Smooth muscle cell (in vitro differentiated cells): ENCODE data around the gene ZBTB21. TPM values are rescaled to one million over a fixed set of nuclear protein-coding genes. Genes with fewer than 3 reads are reported as not detected.

Experiments used
- DNase-seq: peaks from one replicate; lab custom pipeline; 2025; ENCODE audit not compliant: unreplicated experiment; lab: John Stamatoyannopoulos, UW
- H2AFZ ChIP-seq: fragments of 200-600 bp; sonication (generic); 2 replicates; pipeline ENCODE4 v1.6.0; 2016; ENCODE audit warnings: antibody characterized with exemption, low read depth, mild to moderate bottlenecking
- H3F3A ChIP-seq: fragments of 200-600 bp; sonication (generic); 2 replicates; pipeline ENCODE4 v1.6.0; 2017; ENCODE audit warnings: antibody characterized with exemption, low read depth
- H3K27ac ChIP-seq: fragments of 200-600 bp; sonication (generic); 2 replicates; pipeline ENCODE4 v1.5.1; 2016; ENCODE audit warnings: low read depth, mild to moderate bottlenecking
- H3K27me3 ChIP-seq: fragments of 200-600 bp; sonication (generic); 2 replicates; pipeline ENCODE4 v1.6.1; 2016; ENCODE audit warnings: low read depth, mild to moderate bottlenecking
- H3K36me3 ChIP-seq: fragments of 200-600 bp; sonication (generic); 2 replicates; pipeline ENCODE4 v1.5.1; 2016; ENCODE audit warnings: low read depth
- H3K4me1 ChIP-seq: fragments of 200-600 bp; sonication (generic); 2 replicates; pipeline ENCODE4 v1.5.1; 2016; ENCODE audit warnings: low read depth
- H3K4me2 ChIP-seq: fragments of 200-600 bp; sonication (generic); 2 replicates; pipeline ENCODE4 v1.6.0; 2016; ENCODE audit warnings: mild to moderate bottlenecking
- H3K4me3 ChIP-seq: fragments of 200-600 bp; sonication (generic); 2 replicates; pipeline ENCODE4 v1.5.1; 2016; ENCODE audit warnings: mild to moderate bottlenecking
- H3K79me2 ChIP-seq: fragments of 200-600 bp; sonication (generic); 2 replicates; pipeline ENCODE4 v1.6.0; 2016; ENCODE audit warnings: low read depth, mild to moderate bottlenecking
- H3K9ac ChIP-seq: fragments of 200-600 bp; sonication (generic); 2 replicates; pipeline ENCODE4 v1.6.0; 2016; ENCODE audit warnings: low read depth
- H3K9me3 ChIP-seq: fragments of 200-600 bp; sonication (generic); replicated peaks from 2 replicates; pipeline ENCODE4 v1.5.1; 2016; ENCODE audit warnings: low read depth
- H4K20me1 ChIP-seq: fragments of 200-600 bp; sonication (generic); 2 replicates; pipeline ENCODE4 v1.6.0; 2016; ENCODE audit warnings: low read depth
- CTCF ChIP-seq: fragments of 200-600 bp; sonication (generic); IDR thresholded peaks from 2 replicates; pipeline ENCODE4 v1.5.1; 2017; ENCODE audit warnings: borderline replicate concordance, mild to moderate bottlenecking, antibody characterized with exemption; ENCODE audit not compliant: insufficient read depth, poor library complexity, severe bottlenecking
- WGBS: methylation state at CpG from one replicate; pipeline ENCODE4 v1.1.7; 2016; ENCODE audit warnings: low lambda C conversion rate; 5-methylcytosine and 5-hydroxymethylcytosine counted together
- polyA plus RNA-seq: library from polyadenylated mRNA; unstranded; fragments of >200 nt; fragmentation: Nextera tagmentation; extraction: Ambion mirVana; gene quantifications from 2 replicates; pipeline ENCODE4 v1.2.1, GENCODE V29; 2016
- total RNA-seq: library from RNA; depleted of rRNA; stranded (reverse); fragments of >200 nt; gene quantifications from 2 replicates; pipeline ENCODE4 v1.2.3, GENCODE V29; 2014

ZBTB21 gene
- total and polyA plus RNA-seq, 2 experiments from 2014 or later = 6.2 to 24.1 TPM

DNA sequence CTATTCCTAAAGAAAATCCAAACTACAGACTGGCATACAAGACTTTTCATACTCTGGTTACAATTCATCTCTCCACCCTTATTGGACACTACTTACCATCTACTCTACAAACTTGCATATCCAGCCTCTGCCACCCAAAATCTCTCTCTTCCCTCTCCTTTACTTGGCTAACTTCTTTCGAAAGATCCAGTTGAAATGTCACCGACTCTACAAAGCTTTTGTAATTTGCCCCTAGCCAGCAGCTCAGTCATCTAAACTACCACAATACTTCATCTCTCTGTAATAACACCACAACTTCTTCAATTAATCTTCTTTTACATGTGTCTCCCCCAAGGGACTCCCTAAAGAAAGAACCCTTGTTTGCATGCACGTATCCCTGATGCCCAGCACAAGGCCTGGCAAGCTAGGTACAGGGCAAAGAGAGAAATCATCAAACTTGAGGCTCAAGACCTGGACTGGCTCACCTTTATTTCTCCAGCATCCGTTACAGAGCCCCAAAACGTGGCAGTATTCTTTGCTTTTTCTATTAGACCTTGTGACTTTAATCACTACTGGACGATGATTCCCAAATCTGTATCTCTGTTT, 2.7 kb downstream of the ZBTB21 start:
- peaks cover 5% of the 10 kb centered on the region for H3K4me1 ChIP-seq
- no peaks in the 10 kb centered on the region for H3K27me3 ChIP-seq
- H3K79me2 ChIP-seq = peaks cover 41% of the 10 kb centered on the region
- no peaks in the 10 kb centered on the region for H3K36me3 ChIP-seq
- WGBS = 98% methylated on average over 6 of the region's 6 CpGs
- no peak for TF ChIP-seq CTCF
- no peak overlapping the region for H3K4me3 ChIP-seq
- no peak overlapping the region for H3K9ac ChIP-seq
- H2AFZ ChIP-seq = no peak overlapping the region
- no peak overlapping the region for H3K4me2 ChIP-seq
- DNase-seq = no peak
- no peak overlapping the region for H3K27ac ChIP-seq
- H4K20me1 ChIP-seq = peaks cover 5% of the 10 kb centered on the region
- H3K9me3 ChIP-seq = no peaks in the 10 kb centered on the region
- H3F3A ChIP-seq = peaks cover 5% of the 10 kb centered on the region

DNA sequence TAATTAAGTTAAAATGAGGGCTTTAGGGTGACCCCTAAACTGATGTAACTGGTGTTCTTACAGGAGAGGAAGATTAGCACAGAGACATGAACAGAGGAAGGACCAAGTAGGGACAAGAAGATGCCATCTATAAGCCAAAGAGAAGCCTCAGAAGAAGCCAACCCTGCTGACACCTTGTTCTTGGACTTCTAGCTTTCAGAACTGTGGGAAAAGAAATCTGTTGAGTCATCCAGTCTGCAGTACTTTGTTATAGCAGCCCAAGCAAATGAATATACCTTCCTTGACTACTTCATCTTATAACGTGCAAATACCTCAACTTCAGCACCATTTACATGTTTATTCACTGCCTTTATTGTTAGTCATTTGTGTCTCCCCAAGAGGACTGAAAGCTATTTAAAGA, 3.4 kb downstream of the ZBTB21 start:
- Histone ChIP-seq H3K4me2 (no peak overlapping the region), H3K27ac (no peak overlapping the region), H4K20me1 (peaks cover 5% of the 10 kb centered on the region), H2AFZ (no peak overlapping the region), H3K27me3 (no peaks in the 10 kb centered on the region), H3K4me1 (peaks cover 5% of the 10 kb centered on the region), H3F3A (peaks cover 5% of the 10 kb centered on the region), H3K9ac (no peak overlapping the region), H3K36me3 (no peaks in the 10 kb centered on the region), H3K9me3 (no peaks in the 10 kb centered on the region), H3K4me3 (no peak overlapping the region), H3K79me2 (peaks cover 41% of the 10 kb centered on the region)
- TF ChIP-seq CTCF = no peak
- no peak for DNase-seq
- WGBS = 85% methylated on average over 1 of the region's 1 CpG

DNA sequence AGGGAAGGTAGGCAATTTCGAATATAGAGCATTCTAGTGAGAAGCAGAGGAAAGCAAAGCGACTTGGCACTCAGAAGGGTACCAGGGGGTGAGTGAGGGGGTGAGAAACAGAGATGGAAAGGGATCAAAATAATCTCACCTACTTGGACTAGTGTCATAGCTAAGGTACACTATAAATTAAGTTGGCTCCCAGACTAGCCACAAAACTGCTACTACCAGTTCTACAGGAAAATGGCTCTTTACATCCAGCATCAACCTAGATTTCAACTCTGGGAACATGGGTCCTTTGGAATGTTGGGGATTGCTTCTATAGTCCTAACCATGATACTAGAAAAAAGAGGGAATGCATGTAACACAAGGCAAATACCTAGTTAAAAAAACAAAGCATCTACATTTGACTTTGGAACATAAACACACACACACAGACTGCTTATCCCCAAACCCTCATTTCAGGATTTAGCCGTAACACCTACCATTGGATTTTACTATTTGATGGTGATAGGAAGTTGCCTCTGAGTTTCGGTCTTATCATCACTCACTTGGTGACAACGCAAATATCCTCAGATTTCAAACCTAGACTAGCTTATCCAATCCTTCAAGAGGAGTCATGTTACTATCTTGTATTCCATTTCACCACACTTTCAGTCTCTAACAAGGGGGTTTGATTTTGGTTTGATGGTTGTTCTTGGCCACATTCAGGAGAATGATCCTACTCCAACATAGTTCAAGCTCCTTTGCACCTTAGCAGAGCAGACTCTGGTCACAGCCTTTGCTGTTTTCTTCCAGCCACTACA, 5.6 kb downstream of the ZBTB21 start:
- DNase-seq = no peak
- WGBS = 77% methylated on average over 5 of the region's 5 CpGs
- no peaks in the 10 kb centered on the region for H3K9me3 ChIP-seq
- H3K36me3 ChIP-seq = no peaks in the 10 kb centered on the region
- H3F3A ChIP-seq = peaks cover 5% of the 10 kb centered on the region
- H3K4me2 ChIP-seq = no peak overlapping the region
- TF ChIP-seq CTCF = no peak
- peaks cover 5% of the 10 kb centered on the region for H4K20me1 ChIP-seq
- H3K27me3 ChIP-seq = no peaks in the 10 kb centered on the region
- no peak overlapping the region for H3K9ac ChIP-seq
- H3K4me3 ChIP-seq = no peak overlapping the region
- H3K79me2 ChIP-seq = peaks cover 50% of the 10 kb centered on the region
- no peak overlapping the region for H2AFZ ChIP-seq
- peak overlapping the region; percentile 97 for H3K27ac ChIP-seq
- H3K4me1 ChIP-seq = peaks cover 5% of the 10 kb centered on the region
